ENCODE data around the gene CNTN5.
"Not testable (repeated sequence)": the region's sequence is repeated elsewhere in the genome, so short reads cannot be mapped to it uniquely, and the experiment has no call there.

The CNTN5 gene

DNA sequence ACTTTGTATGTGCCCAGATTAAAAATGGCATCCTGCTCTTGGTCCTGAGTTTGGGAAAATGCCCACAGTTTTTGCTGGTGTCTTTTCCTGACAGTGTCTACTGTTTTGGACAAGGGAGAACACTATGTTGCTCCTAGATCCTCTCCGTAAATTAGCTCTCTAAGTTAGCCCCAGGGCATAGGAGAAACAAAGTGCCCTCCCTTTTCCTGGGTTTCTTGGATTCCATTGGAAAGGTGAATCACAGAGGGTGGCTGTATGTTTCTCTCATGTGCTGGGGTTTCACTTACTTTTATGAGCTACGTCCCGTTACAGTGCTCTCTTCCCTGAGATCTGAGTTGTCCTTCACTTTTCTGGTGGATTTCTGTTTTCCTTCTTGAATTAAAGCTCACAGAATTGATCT lies 782.8 kb downstream of the CNTN5 start:
- DNase-seq, result no peak

DNA sequence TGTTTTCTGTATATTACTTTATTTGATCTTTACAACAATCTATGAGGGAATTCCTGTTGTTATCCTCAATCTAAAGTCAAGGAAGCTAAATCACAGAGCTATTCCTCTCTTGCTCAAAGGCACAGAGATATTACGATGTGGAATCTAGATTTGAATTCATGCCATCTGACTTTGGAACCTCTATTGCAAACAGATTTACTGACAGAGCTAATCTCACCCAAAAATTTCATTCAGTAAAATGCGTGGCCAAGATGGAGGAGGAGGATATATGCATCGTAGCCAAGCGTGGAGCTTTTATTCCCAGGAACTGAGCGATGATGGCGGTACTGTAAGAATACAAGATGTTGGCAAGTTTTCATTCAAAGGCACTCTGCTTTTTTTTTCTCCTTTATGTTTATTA lies 791.8 kb downstream of the CNTN5 start:
- no peak for DNase-seq

DNA sequence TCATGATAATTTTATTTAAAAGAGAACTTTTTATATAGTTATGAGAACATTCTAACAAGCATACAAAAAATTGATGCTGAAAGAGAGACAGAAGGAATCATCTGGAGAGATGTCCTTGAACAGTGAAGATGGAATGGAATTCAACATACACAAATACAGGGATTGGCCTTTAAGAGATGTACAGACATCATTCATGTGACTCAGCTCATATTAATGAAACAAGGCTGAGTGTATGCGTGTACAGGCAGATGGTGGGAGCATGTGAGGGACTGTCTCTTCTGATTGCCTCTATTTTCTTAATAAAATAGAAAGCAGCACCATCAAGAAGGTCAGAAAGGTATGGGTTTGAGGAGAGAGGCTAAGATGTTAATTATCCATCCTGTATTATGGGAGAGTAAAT lies 793.3 kb downstream of the CNTN5 start:
- no peak for DNase-seq

DNA sequence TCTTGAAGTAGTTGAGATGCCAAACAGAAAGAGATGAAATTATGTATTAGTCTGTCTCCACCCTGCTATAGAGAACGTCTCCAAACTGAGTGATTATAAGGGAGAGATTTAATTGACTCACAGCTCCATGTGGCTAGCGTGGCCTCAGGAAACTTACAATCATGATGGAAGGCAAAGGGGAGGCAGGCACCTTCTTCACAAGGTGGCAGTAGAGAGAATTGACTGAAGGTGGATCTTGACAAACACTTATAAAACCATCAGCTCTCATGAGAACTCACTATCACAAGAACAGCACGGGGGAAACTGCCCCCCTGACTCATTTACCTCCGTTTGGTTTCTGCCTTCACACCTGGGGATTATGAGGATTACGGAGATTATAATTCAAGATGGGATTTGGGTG lies 794.0 kb downstream of the CNTN5 start:
- DNase-seq, result no peak

DNA sequence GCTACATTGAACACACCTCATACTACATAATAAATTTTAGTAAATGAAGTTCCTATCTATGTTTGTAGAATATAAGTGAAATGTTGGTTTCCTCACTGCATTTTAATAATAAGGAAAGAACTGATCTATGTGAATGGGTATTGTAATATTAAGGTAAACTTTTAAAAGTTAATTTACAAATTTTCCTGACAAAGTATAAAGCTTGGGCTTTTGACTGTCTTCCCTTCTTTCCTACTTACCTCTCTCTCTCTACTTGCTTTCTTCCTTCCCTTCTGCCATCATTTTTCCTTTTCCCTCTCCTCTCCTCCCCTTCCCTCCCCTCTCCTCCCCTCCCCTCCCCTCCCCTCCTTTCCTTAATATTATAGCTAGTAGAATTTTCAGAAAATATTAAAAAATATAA lies 798.2 kb downstream of the CNTN5 start:
- DNase-seq, result no peak

DNA sequence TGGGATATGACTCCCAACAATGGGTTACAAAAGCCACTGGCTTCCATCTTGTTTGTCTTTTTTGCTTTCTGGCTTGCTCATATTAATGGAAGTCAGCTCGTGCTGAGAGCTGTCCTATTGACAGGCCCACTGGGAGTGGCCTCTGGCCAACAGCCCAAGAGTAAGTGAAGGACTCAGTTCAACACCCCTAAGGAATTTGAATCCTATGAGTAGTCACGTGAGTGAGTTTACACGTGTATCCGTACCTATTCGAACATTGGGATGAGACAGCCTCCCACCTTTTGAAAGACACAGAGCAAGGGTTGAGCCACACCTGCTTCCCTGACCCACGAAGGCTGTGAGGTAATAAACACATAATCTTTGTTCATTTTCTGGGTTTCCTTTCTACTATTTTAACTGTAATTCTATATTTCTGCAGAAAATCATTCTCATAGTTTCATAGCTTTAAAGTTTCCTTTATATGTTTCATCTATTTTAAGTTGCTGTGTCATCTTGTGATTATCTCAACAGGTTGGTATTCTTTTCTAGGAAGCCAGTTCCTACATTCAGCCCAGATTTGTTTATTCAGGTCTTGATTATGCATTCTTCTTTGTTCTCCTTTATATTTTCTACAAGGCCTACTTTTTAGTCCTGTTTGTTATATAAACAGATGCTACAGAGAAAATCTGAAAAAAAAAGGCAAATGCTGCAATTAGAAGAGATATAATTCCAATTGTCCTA lies 802.3 kb downstream of the CNTN5 start:
- no peak for DNase-seq

DNA sequence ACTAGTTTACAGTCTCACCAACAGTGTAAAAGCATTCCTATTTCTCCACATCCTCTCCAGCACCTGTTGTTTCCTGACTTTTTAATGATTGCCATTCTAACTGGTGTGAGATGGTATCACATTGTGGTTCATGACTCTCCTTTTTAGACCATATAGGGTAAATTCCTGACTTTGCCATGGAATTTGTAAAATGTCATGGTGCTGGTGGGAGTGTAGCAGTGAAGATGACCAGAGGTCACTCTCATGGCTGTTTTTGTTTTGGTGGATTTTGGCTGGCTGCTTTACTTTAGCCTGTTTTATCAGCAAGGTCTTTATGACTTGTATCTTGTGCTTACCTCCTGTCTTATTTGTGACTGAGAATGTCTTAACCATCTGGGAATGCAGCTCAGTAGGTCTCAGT lies 816.0 kb downstream of the CNTN5 start:
- DNase-seq, result not testable (repeated sequence)

DNA sequence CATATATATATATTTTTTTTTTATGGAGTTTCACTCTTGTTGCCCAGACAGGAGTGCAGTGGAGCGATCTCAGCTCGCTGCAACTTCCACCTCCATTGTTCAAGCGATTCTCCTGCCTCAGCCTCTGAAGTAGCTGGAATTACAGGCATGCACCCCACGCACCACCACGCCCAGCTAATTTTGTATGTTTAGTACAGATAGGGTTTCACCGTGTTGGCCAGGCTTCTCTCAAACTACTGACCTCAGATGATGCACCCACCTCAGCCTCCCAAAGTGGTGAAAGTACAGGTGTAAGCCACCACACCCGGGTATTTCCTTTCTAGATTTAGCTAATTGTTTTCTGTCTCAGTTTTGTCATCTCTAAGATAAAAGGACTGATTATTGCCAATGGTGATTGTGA lies 821.1 kb downstream of the CNTN5 start:
- DNase-seq, result no peak

DNA sequence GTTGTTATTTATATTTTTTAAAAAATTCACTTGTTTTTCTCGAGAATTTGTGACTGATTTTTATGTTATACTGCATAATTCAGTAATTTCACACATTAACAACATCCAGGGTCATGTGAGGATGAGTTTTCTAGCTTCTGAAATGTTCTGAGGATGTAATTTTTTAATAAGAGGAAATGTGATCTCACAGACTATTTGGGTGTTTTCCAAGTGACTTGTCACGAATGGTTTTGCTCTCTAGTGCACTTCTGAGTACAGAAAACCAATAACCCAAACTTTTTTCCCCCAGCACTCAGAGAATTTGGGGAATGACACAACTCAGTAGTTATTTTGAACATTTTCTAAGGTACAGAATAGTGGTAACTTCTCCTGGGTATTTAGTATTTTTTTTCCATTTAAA lies 845.2 kb downstream of the CNTN5 start:
- no peak for DNase-seq

DNA sequence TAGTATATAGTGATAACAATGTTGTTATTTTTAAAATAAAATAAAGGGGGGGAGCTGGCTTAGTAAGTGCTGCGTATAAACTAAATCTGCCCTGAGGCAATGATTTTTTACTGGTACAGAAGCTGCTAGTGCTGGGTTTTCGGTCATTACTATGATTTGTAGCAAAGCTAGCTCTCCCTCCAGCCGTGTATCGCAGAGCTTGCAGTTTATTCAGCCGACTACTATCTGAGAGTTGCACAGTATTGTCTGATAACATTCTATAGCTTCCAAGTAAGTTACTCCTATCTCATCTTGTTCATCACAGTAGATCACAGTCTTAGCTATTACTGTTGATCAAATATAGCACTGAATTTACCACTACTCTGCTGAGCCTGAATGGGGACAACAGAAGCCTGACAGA lies 860.9 kb downstream of the CNTN5 start:
- no peak for DNase-seq

DNA sequence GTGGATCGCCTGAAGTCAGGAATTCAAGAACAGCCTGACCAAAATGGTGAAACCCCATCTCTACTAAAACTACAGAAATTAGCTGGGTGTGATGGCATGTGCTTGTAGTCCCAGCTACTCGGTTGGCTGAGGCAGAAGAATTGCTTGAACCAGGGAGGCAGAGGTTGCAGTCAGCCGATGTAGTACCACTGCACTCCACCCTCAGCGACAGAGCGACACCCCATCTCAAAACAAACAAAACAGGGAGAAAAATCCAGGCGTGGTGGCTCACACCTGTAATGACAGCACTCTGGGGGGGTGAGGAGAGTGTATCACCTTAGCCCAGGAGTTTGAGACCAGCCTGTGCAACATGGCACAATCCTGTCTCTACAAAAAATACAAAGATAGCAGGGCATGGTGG lies 864.0 kb downstream of the CNTN5 start:
- DNase-seq, result no peak

DNA sequence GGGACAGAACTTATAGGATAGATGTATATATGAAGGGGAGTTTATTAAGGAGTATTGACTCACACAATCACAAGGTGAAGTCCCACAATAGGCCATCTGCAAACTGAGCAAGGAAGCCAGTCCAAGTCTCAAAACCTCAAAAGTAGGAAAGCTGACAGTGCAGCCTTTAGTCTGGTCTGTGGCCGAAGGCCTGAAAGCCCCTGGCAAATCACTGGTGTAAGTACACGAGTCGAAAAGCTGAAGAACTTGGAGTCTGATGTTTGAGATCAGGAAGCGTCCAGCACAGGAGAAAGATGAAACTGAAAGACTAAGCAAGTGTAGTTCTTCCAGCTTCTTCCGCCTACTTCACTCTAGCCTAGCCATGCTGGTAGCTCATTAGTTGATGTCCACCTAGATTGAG lies 866.7 kb downstream of the CNTN5 start:
- DNase-seq, result no peak

DNA sequence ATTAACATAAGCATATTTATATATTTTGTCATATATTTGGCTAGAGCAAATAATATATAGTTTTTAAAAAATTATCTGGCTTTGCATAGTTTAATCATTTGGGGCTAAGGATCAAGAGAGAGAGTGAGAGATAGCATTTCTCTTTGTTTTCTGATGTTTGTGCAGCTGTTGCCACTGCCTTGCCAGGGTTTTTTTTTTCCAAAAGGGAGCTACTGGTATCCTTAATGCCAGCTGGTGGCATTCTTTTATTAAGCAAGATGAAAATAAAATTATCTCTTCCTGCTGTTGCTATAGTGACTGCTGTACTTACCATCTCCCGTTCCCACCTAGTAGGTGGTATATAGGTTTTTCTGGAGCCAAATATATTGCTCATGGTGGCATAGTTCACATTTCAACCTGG lies 873.1 kb downstream of the CNTN5 start:
- DNase-seq, result no peak

DNA sequence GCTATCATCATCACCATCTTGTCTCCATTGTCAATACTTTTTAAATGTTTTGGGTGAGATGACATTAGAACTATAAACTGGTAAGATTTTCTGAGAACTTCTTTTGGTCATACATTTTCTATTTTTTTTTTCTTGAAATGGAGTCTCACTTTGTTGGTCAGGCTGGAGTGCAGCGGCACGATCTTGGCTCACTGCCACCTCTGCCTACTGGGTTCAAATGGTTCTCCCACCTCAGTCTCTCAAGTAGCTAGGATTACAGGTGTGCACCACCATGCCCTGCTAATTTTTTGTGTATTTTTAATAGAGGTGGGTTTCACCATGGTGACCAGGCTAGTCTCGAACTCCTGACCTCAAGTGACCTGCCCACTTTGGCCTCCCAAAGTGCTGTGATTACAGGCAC lies 880.4 kb downstream of the CNTN5 start:
- DNase-seq, result no peak

DNA sequence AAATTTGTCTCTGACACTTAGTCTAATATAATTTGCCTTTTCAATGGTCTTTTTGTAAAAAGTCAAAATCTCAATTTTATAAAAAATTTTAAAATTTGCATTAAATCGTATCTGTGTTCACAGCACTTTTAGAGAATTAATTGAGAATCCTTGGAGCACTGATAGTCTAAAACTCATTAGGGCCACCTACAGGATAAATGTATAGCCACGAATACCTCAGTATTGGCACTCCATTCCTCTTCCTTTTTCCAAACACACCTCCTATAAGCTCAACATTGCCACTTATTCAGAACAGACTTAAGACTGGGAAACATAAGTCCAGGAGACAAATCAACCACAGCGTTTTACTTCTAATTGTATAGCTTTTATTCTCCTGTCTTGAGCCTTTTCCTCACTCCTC lies 890.4 kb downstream of the CNTN5 start:
- no peak for DNase-seq

DNA sequence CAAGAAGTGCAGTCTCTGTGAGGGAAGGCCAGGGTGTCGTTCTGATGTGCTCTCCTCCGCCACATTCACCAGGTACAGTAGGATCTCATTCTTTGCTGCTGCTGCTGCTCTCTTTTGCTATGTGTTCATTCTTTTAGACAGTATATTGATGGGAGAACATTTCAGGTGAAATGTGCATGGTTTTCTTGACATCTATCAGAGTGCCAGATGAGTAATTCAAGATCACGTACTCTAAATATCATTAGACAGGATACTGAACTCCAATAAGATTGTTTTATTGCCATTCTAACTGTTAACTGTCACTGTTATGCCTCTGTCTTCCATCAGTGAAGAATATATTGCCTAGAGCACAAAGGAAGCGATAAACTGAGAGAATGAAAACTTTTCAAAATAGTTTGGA lies 895.3 kb downstream of the CNTN5 start:
- DNase-seq, result no peak

DNA sequence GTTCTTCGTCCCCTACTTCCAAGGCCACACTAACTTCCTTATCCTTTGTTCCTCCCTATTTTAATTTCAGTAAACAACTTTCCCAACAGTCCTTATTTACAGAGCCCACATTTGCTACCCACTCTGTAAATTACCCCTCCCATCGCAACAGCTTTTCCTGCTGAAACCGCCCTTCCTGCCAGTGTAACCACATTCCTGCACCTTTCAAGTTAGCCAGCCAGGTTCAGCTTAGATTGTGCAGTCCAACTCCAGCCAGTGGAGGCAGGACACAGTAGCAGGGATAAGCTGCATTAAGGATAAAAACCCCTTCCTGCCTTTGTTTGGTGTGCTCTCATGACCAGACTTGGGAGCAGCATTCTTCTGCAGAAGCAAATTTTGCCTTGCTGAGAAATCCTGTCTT lies 898.0 kb downstream of the CNTN5 start:
- no peak for DNase-seq

DNA sequence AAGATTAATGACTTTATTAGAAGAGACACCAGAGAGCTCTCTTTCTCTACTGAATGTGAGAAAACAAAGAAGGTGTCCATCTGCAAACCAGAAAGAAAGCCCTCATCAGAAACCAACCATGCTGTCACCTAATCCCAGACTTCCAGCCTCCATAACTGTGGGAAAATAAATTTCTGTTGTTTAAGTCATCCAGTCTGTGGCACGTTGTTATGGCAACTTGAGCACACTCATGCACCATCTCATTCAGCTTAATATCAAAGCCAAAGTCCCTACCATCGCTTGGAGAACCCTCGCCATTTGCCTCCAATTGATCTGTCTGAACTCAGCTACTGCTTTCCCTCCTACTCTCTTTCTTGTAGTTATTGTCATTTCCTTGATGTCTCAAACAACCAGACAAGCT lies 900.2 kb downstream of the CNTN5 start:
- no peak for DNase-seq

DNA sequence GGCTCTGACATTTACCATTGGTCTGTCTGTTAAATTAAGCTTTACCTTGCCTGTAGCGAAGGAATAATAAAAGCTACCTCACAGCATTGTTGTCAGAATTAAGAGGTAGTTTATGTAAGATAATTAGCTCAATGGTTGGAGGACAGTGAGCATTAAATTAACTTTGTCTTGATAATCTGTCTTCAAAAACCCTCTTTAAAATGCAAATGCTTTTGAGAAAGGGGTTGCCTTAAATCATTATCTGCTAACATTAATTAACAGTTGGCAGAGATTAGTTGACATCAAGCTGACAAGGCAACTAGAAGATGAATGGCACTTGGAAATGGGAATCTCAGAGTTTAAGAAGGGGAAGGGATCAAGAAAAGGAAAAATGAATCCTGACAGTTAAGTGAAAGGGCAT lies 905.2 kb downstream of the CNTN5 start:
- DNase-seq, result no peak

DNA sequence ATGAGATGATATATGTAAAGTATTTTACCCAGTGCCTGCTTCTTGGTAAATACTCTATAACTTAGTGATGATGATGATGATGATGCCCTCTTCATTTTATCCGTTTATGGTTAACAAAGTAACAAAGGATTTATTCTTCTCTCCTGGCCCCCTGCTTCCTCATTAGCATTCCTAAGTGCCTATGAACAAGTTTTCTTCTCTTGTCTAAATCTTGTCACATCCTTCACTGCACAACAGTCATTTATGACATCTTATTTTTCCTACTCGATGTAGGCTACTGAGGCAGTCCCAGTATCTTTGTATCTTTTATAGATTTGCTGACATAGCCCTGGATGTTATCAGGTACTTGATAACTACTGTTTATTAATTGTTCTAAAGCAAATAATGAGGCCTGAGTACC lies 911.9 kb downstream of the CNTN5 start:
- no peak for DNase-seq

DNA sequence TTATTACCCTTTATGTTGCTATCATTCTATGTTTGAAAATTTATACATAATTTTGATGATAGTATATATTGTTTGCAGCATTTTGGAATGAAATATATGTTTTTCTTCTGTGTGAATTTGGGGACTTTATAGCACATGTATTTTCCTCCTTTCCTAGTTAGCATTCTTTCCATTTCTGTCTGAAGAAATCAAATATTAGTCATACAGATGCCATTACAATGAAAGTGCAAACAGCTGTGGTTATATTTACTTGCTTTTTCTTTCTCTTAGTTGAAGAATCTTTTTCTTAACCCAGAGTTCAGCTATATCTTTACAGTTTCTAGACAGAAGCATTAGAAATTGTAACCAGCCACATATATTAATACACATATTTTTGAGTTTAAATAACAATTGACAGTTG lies 913.3 kb downstream of the CNTN5 start:
- DNase-seq, result no peak

DNA sequence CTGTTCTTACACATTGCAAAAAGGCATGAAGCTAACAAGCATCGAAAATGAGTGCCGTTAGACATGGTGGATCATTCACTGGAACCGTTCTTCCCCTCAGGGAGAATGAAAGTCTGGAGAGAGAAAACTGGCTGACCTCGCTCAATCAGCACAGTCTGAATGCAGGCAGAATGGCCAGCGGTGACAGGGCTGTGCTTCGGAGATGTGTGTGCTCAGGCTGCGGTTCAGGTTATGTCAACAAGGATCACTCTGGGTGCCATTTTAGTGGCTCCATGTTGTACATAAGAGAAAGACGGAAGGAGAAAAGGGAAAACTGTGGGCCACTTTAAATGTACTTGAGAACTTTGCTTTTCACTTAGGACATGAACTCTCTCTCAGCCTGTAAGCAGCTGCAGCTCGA lies 916.6 kb downstream of the CNTN5 start:
- DNase-seq, result no peak

DNA sequence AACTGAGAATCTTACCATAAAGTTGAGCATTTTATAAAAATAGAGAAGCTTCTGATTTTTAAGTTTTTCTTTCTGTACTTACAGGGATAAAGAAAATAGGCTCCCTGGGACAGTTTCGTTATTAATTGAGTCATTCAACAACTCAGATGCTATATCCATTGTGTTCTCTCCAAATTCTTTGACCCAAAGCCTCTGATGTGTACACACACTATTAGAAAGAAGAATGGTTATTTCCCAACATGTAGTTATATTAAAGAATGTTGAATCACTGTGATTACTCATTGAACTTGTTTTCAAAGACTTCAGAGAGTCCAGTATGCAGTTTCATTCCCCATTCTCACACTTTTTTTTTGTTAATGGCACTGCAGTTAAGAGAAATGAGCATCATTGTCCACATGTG lies 932.1 kb downstream of the CNTN5 start:
- no peak for DNase-seq

DNA sequence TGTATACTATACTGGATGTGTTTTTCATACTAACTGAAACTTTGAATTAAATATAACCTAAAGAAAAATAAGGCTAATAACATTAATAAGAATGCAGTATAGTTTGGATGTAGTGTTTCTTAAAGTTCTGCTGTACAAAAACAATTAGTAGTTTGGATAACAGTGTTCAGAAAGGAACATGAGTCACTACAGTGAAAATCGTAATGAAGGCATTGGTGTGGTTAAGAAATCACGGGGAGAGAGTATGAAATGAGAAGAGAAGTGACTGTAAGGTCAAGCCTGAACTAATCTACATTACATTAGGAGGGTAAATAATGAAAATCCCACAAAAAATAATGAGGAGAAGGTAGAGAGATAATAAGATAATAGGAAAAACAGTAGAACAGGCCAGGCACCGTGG lies 939.8 kb downstream of the CNTN5 start:
- DNase-seq, result no peak

DNA sequence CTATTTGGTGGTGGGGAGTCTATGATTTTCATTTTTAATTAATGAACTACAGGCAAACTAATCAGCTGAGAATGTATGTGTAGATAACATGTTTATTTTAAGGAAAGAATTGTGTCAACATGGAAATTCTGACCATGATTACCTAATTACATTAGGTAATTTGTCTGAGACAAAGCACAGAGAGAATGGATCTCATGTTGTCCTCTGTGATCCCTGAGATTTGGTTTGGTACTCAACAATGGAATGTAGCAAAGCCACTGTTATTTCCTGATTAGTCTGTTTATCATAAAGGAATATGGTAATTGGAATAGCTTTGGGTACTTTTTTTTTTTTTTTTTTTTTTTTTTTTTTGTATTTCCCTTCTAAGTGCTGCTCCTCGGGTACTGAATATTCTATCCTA lies 947.6 kb downstream of the CNTN5 start:
- no peak for DNase-seq

DNA sequence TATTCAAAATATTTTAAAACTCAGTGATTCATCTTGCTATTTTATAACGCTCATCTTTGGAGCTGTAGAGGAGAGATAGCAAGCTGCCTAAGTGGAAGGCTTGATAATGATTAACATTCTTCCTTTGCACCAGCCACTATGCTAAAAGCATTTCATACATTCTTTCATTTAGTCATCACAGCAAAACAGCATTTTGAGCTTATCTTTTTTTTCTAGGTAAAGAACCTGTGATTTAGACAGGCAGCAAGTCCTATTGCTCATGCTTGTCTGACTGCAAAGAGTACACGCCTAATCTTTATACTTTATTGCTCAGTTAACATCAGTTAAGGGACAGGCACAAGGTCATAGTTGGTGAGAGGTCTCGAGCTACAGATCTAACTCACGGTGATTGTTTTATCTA lies 953.2 kb downstream of the CNTN5 start:
- no peak for DNase-seq

Measured in CD4-positive, alpha-beta T cell treated with Interleukin-10 for 1 hour (primary cell).